Brain pericyte (primary cell): ENCODE results near the gene TMEM176A.
"Not testable (repeated sequence)": the region's sequence is repeated elsewhere in the genome, so short reads cannot be mapped to it uniquely, and the experiment has no call there.

Experiments
- DNase-seq: peaks from one replicate; pipeline ENCODE4 v3.0.0-alpha.2; 2012; ENCODE audit warnings: low read depth, low spot score

The TMEM176A gene, protein sequence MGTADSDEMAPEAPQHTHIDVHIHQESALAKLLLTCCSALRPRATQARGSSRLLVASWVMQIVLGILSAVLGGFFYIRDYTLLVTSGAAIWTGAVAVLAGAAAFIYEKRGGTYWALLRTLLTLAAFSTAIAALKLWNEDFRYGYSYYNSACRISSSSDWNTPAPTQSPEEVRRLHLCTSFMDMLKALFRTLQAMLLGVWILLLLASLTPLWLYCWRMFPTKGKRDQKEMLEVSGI

GRCh38 chr7:150800581-150801241, at the start of gene TMEM176A:
TMEM176A (plus strand) TSS chr7:150800769; CDS start chr7:150801551, 782 bp downstream.
- no peak for DNase-seq

- DNase-seq = no peak
Observed at GRCh38 chr7:150751702-150752101, 48.9 kb upstream of the TMEM176A start.

- no peak for DNase-seq
Observed at GRCh38 chr7:150753239-150753638, 47.3 kb upstream of the TMEM176A start.

- no peak for DNase-seq
Observed at GRCh38 chr7:150753826-150754603, 46.6 kb upstream of the TMEM176A start.

DNA sequence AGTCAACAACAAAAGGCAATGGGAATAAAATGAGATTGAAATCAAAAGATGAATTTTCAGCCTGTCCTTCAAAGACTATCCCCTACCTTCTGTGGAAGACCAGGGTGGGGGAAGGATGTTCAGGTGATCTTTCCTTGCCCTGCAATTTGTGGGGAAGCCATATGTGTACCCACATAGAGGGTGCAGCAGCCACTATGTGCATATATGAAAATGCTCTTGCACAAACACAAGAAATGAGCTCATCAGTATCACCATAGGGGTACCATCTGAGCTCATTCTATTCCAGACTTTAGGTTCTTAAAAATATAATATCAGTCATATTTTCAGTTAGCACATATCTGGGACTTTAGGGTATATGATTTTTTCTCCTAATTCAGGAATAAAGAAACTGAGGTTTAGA, 45.6 kb upstream of the TMEM176A start:
- no peak for DNase-seq

DNA sequence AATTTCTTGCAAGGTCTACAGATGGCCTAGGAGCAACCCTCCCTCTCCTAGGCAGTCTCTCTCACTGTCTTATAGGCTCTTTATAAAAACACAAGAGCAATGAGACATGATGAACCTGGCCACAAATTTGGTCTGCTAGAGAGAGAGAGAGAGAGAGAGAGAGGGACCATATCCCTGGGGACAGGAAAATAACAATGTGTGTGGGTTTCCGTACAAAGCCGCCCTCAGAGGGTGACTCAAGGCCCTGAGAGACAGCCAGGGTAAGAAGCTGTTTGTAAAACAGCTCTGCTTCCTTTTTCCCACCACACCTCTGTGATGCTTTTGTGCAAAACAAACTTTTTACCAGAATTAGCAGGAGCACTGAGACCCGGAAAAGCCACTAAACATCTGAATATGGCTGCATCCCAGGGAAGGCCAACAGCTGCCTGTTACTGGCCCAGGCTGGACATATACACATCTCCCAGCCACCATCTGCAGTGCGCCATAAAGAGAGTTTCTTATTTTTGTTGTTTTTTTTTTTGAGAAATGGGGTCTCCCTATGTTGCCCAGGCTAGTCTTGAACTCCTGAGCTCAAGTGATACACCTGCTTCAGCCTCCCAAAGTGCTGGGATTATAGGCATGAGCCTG, 45.0 kb upstream of the TMEM176A start:
- DNase-seq = no peak

DNA sequence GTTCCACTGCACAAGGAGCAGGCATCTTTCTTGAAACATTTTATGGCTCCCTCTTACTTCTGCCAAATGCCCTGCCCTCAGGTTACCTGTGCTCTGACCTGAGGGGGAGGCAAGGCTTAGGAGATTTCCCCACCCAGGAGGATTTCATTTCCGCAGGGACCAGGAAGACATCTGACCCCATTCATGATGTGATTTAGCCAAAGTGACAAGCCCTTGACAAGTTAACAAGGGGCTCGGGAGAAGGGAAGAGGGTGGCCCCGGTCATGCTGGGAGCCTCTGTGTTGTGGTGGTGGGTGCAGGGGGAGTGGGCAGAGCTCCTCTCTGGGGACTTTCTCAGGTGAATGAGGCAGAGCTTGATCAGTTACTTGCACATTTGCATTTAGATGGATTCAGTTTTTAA, 44.4 kb upstream of the TMEM176A start:
- no peak for DNase-seq

DNA sequence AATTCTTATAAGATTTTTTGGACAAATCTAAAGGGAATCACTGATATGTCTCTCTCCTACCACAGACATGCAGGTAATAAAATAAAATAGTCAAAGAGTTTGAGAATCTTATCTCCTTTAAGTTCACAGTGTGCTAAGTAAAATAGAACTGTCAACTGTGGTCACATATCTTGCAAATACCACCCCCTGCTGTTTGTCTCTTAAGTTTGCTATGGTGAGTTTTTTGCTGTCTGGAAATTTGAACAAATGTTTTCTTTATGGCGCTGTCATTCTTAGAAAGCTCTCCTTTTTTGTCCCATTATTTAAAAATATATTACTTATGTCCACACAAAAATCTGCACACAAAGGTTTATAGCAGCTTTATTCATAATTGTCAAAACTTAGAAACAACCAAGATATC, 43.7 kb upstream of the TMEM176A start:
- DNase-seq = no peak

DNA sequence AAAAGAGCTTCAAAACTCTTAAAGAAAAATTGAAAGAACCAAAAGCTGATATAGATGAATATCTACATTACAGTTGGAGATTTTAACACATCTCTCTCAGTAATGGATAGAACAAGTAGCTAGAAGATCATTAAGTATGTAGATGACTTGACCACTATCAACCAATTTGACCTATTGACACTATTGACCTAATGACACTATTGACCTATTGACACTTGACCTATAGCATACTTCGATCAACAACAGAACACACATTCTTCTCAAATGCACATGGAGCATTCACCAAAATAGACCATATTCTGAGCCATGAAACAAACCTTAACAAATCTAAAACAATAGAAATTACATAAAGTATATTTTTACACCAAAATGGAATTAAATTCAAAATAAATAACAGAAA, 41.1 kb upstream of the TMEM176A start:
- DNase-seq = no peak

DNA sequence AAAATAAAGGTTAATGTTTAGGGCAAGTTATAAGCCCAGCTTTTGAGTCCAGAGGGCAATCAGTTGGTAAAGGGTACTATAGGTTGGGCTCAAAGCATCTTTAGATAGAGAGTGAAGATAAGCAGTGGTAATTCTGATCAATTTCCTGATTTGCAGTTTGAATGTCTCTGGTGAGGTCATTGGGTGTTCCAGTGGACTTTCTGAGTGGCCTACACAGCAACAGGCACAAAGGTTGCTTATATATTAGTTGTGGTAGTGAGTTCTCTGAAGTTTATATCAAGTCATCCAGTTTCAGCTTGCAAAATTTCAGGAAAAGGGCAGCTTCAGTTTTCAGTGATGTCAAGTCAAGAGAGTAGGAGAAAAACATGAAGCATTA, 34.2 kb upstream of the TMEM176A start:
- DNase-seq = no peak

GRCh38 chr7:150769768-150770167, 30.8 kb upstream of the TMEM176A start:
- no peak for DNase-seq

DNA sequence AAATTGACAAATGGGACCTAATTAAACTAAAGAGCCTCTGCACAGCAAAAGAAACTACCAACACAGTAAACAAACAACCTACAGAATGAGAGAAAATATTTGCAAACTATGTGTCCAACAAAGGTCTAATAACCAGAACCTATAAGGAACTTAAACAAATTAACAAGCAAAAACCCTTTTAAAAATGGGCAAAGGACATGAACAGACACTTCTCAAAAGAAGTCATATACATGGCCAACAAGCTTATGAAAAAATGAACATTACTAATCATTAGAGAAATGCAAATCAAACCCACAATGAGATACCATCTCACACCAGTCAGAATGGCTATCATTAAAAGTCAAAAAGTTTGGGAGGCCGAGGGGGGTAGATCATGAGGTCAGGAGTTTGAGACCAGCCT, 26.4 kb upstream of the TMEM176A start:
- DNase-seq = not testable (repeated sequence)

DNA sequence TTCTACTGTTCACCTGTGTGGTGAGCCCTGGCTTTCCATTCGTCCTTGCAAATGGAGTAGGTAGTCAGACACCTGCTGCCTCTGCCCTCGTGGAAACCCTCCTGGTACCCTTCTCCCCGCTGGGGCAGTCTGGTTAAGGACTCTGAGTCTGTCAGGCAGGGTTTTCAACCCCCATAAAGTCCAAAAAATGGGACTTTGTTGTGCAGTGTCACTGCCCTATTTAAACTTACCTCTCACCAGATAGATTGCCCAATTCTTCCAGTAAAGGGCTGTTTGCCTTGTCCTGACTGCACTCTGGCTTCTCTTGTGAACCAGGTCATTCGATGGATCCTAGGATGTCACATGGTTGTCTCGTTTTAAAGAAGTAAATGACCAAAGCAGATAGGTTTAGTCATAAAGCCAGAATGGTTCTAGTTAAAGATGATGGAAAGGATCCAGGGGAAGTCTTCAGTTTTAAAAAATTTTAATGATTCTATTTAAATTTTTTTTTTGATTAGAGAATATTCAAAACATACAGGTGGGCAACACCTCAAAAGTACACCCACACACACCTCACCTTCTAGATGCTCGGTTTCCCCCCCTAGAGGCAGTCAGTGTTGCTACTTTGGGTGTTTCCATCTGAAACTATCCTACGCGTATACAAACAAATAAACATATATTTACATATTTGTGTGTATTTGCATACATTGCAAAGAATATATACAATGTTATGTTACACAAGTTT, 22.4 kb upstream of the TMEM176A start:
- DNase-seq = no peak

- DNase-seq = peak; percentile 20
Observed at GRCh38 chr7:150778738-150779301, 21.7 kb upstream of the TMEM176A start.

DNA sequence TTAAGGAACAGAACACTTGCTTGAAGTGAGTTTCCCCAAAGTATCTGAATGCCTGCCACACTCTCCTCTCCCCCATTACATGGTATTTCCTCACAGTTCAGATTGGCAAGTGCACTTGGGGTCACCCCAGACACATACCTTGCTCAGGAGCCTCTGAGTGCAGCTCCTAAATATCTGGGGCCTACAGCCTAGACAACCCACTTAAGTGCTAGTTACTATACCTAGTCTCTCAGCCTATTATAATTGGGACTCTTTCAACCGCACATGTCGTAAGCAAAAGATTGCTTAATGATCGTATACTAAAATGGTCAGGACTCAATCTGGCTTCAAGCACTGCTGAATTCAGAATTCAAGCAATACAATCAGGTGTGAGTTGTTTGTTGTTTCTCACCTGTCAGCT, 20.3 kb upstream of the TMEM176A start:
- DNase-seq = no peak

DNA sequence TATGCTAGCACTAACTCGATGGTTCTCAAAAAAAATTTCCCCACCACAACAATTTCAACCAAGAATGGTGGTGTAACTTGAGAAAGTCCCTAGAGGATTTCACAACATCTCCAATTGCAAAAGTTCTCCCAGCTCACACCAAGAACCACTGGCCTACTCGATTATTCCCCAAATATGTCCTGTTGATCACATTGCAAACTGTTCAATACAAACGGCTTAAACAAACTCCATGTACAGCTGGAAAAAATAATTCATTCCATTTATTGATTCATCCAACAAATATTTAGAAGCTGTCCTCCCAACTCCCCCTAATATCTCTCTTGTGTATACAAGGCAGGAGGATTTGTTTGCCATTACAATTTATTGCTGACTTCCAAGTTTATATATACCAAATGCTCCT, 19.5 kb upstream of the TMEM176A start:
- no peak for DNase-seq

- DNase-seq = no peak
Observed at GRCh38 chr7:150781961-150782360, 18.6 kb upstream of the TMEM176A start.

DNA sequence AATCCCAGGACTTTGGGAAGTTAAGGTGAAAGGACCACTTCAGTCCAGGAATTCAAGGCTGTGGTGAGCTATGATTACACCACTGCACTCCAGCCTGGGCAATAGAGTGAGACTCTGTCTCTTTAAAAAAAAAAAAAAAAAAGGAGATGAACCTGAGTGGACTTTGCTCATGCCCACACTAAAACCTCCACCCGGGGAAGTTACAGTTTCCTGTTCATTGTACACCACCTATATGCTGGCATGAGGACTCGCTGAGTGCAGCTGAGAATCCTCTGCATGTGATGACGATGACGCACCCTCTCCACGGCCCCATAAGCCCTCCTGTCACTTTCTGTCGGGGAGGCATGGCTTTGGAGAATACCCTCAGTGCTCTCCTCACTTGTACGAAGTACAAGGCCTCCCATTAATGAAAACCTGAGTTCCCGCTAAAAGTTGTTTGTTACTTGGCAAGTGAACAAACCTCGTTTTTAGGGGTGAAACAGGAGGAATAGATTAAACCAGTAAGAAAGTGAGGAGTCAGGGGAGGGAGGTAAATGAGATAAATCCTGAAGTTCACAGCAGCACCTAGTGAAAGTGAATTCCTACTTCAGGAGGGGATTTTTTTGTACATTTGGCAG, 16.3 kb upstream of the TMEM176A start:
- DNase-seq = no peak

DNA sequence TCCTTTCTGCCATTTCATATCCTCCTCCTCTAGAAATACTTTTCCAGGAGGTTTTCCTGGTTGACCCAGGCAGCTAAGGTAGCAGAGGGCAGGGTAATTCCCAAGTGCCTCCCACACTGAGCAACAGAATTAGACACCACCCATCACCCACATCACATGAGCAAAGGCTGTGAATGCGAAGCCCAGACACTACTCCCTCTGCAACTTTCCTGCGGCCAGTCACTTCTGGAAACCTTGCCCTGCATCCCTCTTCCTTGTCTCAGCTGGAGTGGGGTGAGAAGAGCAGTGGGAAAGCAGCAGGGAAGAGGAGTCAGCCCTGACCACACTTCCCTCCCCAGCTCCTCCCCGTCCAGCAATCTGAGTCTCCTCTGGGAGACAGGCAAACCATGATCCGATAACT, 15.6 kb upstream of the TMEM176A start:
- no peak for DNase-seq

DNA sequence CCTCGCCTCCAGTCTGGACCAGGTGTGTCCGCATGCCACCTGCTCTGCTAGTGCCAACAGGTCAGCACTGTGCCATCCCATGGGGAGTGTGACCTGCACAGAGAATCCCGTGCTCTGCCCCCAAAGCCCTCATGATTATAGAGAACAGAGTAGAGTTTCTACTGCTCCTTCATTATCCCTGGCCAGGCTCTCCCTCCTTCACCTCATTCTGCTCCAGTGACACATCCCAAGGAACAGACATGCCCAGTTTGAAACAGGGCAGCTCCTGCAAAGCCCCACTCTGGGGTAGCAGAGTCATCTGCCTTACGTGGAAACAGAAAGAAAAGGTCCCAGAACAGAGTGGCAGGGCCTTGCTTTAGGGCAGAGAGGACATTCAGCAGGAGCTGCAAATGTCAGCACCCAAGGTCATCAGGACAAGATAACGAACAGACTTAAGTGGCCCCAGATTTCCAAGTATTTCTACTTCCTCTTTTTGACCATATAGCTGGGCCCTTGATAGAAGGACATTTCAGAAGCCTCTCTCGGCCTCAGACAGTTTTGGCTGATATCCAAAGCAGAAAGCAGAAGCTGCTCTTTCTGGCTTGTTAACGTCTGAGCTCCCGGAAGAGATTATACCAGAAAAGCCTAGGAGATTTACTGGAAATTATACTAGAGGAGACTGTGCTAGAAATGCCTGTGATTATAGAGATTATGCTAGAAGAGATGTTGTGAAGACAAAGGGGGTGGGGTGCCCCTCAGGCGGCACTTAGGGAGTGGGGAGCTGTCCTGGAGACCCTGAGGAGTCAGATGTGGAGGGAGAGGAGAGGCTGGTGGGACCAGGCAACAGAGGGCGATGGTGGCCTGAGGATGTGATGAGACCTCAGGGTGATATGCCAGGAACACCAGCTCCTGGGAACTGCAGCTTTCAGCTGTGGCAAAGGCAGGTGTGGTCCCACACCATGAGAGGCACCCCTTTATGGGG, 13.0 kb upstream of the TMEM176A start:
- DNase-seq = no peak
